GM12878 (cell line): ENCODE measurements around the gene NOD2. TPM values are rescaled to one million over a fixed set of nuclear protein-coding genes. Genes with fewer than 3 reads are reported as not detected.
A peak's percentile ranks its signal among the peaks of the same experiment; 100 is the strongest.

Source experiments
- ASH2L ChIP-seq: fragments of 300-600, 200-600 bp; sonication (generic); IDR thresholded peaks from 2 replicates; pipeline ENCODE4 v1.6.1; 2017; ENCODE audit warnings: low read depth, mild to moderate bottlenecking, borderline replicate concordance
- BCL3 ChIP-seq: IDR thresholded peaks from 2 replicates; pipeline ENCODE4 v1.6.1; 2011; ENCODE audit warnings: borderline replicate concordance, low read depth, mild to moderate bottlenecking, moderate library complexity, low read length; ENCODE audit not compliant: insufficient read depth, poor library complexity, severe bottlenecking
- CBFB ChIP-seq: IDR thresholded peaks from 2 replicates; pipeline ENCODE4 v1.6.1; 2016; ENCODE audit warnings: antibody characterized with exemption, low read depth
- DPF2 ChIP-seq: fragments of 450-650 bp; IDR thresholded peaks from 2 replicates; pipeline ENCODE4 v1.6.1; 2017; ENCODE audit warnings: mild to moderate bottlenecking
- E4F1 ChIP-seq: fragments of 450-650 bp; IDR thresholded peaks from 2 replicates; pipeline ENCODE4 v1.6.1; 2018; ENCODE audit warnings: borderline replicate concordance, mild to moderate bottlenecking; ENCODE audit not compliant: partially characterized antibody
- EP300 ChIP-seq, 2 experiments: fragments of 150-350 bp in 1 of 2; IDR thresholded peaks; 2 replicates each; pipeline ENCODE4 v1.6.1; 2011 to 2012; ENCODE audit warnings: low read depth in 2 of 2, low read length in 2 of 2, borderline replicate concordance in 1 of 2, improper control_type of control experiment in 1 of 2, inconsistent platforms in 1 of 2; ENCODE audit not compliant: control insufficient read depth in 1 of 2
- FOXM1 ChIP-seq: IDR thresholded peaks from 2 replicates; pipeline ENCODE4 v1.6.1; 2012; ENCODE audit warnings: low read depth, mild to moderate bottlenecking, inconsistent platforms, low read length, moderate library complexity
- IKZF1 ChIP-seq: fragments of 450-650 bp; conservative IDR thresholded peaks from 2 replicates; pipeline ENCODE4 v1.6.1; 2017; ENCODE audit warnings: antibody characterized with exemption, mild to moderate bottlenecking
- MTA3 ChIP-seq: IDR thresholded peaks from 2 replicates; pipeline ENCODE4 v1.6.1; 2012; ENCODE audit warnings: low read length, inconsistent platforms, borderline replicate concordance
- NFXL1 ChIP-seq: fragments of 450-650 bp; IDR thresholded peaks from 2 replicates; pipeline ENCODE4 v1.6.1; 2017; ENCODE audit warnings: antibody characterized with exemption, mild to moderate bottlenecking, borderline replicate concordance
- NR2F1 ChIP-seq: fragments of 450-650 bp; conservative IDR thresholded peaks from 2 replicates; pipeline ENCODE4 v1.6.1; 2017; ENCODE audit warnings: mild to moderate bottlenecking
- PML ChIP-seq: IDR thresholded peaks from 2 replicates; pipeline ENCODE4 v1.6.1; 2012; ENCODE audit warnings: low read length, inconsistent platforms
- RAD21 ChIP-seq: IDR thresholded peaks from 2 replicates; pipeline ENCODE4 v1.6.1; 2011; ENCODE audit warnings: mild to moderate bottlenecking, low read depth, low read length, moderate library complexity; ENCODE audit not compliant: insufficient read depth
- RELA ChIP-seq: fragments of 450-650 bp; IDR thresholded peaks from 2 replicates; pipeline ENCODE4 v1.8.0; 2014; ENCODE audit warnings: borderline replicate concordance; ENCODE audit not compliant: partially characterized antibody
- SMARCA5 ChIP-seq: fragments of 450-650 bp; IDR thresholded peaks from 2 replicates; pipeline ENCODE4 v1.6.1; 2017; ENCODE audit warnings: mild to moderate bottlenecking
- STAT1 ChIP-seq: fragments of 450-650 bp; conservative IDR thresholded peaks from 2 replicates; pipeline ENCODE4 v1.6.1; 2014; ENCODE audit warnings: antibody characterized with exemption, mild to moderate bottlenecking
- TCF12 ChIP-seq: IDR thresholded peaks from 2 replicates; pipeline ENCODE4 v1.6.1; 2011; ENCODE audit warnings: low read depth, mild to moderate bottlenecking, low read length
- ZBTB4 ChIP-seq: fragments of 450-650 bp; formaldehyde crosslinking; IDR thresholded peaks from 2 replicates; pipeline ENCODE4 v1.4.0; 2022; ENCODE audit warnings: mild to moderate bottlenecking, moderate library complexity
- ZNF217 ChIP-seq: fragments of 450-650 bp; IDR thresholded peaks from 2 replicates; pipeline ENCODE4 v1.6.1; 2017; ENCODE audit warnings: antibody characterized with exemption, mild to moderate bottlenecking
- ZNF24 ChIP-seq: fragments of 450-650 bp; IDR thresholded peaks from 2 replicates; pipeline ENCODE4 v1.6.1; 2017; ENCODE audit warnings: antibody characterized with exemption, mild to moderate bottlenecking
- ZNF384 ChIP-seq: IDR thresholded peaks from 2 replicates; pipeline ENCODE4 v1.6.1; 2012; ENCODE audit warnings: low read depth, mild to moderate bottlenecking, low read length, improper control_type of control experiment, borderline replicate concordance
- ZSCAN29 ChIP-seq: fragments of 450-650 bp; IDR thresholded peaks from 2 replicates; pipeline ENCODE4 v1.6.1; 2017; ENCODE audit warnings: mild to moderate bottlenecking, moderate library complexity
- polyA plus RNA-seq, 11 experiments: library from polyadenylated mRNA; depleted of rRNA in 4 of 11; unstranded in 6 of 11; stranded (reverse) in 5 of 11; fragments of >200 nt; fragmentation: Nextera tagmentation in 4 of 11; fragmentation: Illumina TruSeq in 1 of 11; extraction: Ambion mirVana in 4 of 11; extraction: Trizol in 1 of 11; gene quantifications; 1 replicate in 1 of 11; 2 replicates in 10 of 11; pipeline versions ENCODE4 v1.2.1 to v1.2.3, GENCODE V29; 2011 to 2016; ENCODE audit warnings: inconsistent platforms in 2 of 11, missing spikeins in 2 of 11, low read depth in 1 of 11
- total RNA-seq, 4 experiments: library from RNA; depleted of rRNA in 3 of 4; stranded (reverse); fragments of >200 nt in 3 of 4; fragmentation: Illumina TruSeq in 1 of 4; extraction: Trizol in 1 of 4; gene quantifications; 2 replicates each; pipeline versions ENCODE4 v1.2.1 to v1.2.3, GENCODE V29; 2013 to 2021
- TF ChIP-seq, protein P1 (sequence below): fragments of 450-650 bp; IDR thresholded peaks from 2 replicates; pipeline ENCODE4 v1.6.1; 2017; ENCODE audit warnings: mild to moderate bottlenecking

NOD2 gene
- total and polyA plus RNA-seq, 10 of the 15 experiments (the other 5 are each of a cell fraction or from before 2014, with no cell fraction given) = 1.0 to 18.6 (median 6.7) TPM

GRCh38 chr16:50735629-50736122 is 42.3 kb downstream of the NOD2 start (continued):
- TF ChIP-seq E4F1 (no peak), TCF12 (peak; percentile 79), EP300 (IDR thresholded peaks at IDR 0.05; ENCODE audit: borderline replicate concordance in 1 of 2, control insufficient read depth in 1 of 2, low read depth in 2 of 2, low read length in 2 of 2) (peak; percentile 68 to 83; a peak in 3 of 4 replicates), RELA (no peak), STAT1 (no peak), SMARCA5 (no peak), FOXM1 (peak; percentile 78; the same call in 1 of the 2 replicates), ZSCAN29 (no peak), RAD21 (no peak), BCL3 (peak; percentile 96), PML (no peak), DPF2 (peak; percentile 91; the same call in 1 of the 2 replicates), IKZF1 (peak; percentile 98), NR2F1 (peak; percentile 98), ZBTB4 (no peak), MTA3 (peak; percentile 25; the same call in 1 of the 2 replicates), CBFB (no peak; the same call in 1 of the 2 replicates), ZNF217 (no peak), ZNF384 (no peak), NFXL1 (no peak), ZNF24 (no peak), ASH2L (no peak)
- TF ChIP-seq, protein P1, sequence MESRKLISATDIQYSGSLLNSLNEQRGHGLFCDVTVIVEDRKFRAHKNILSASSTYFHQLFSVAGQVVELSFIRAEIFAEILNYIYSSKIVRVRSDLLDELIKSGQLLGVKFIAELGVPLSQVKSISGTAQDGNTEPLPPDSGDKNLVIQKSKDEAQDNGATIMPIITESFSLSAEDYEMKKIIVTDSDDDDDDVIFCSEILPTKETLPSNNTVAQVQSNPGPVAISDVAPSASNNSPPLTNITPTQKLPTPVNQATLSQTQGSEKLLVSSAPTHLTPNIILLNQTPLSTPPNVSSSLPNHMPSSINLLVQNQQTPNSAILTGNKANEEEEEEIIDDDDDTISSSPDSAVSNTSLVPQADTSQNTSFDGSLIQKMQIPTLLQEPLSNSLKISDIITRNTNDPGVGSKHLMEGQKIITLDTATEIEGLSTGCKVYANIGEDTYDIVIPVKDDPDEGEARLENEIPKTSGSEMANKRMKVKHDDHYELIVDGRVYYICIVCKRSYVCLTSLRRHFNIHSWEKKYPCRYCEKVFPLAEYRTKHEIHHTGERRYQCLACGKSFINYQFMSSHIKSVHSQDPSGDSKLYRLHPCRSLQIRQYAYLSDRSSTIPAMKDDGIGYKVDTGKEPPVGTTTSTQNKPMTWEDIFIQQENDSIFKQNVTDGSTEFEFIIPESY = no peak
